Right ventricle myocardium superior (tissue), 1 donor: ENCODE measurements around the gene DNM1. TPM values are rescaled to one million over a fixed set of nuclear protein-coding genes. Genes with fewer than 3 reads are reported as not detected.
"Not testable (repeated sequence)": the region's sequence is repeated elsewhere in the genome, so short reads cannot be mapped to it uniquely, and the experiment has no call there.

Source experiments
- ATAC-seq: fragments of 200-7000 bp; cut with Tn5 transposase; one replicate; pipeline ENCODE4 v1.9.1; 2020; ENCODE audit warnings: mild to moderate bottlenecking; ENCODE audit not compliant: poor library complexity
- DNase-seq: peaks from one replicate; pipeline ENCODE4 v3.0.0-alpha.2; 2020
- intact Hi-C: fragments of 100-400 bp; cut with DNase I; formaldehyde crosslinking; loops from one replicate; pipeline ENCODE4 v1.11.2; 2022
- total RNA-seq: library from RNA; stranded (reverse); fragmentation: NEBNext Ultra II Directional; extraction: Animal tissue kit (Norgen Biotek cat#: 25700); gene quantifications from one replicate; pipeline ENCODE4 v1.2.1, GENCODE V29; 2021
- donor health status: DM: no; HTN: yes; CAD: no; lungs with severe emphysema.

The DNM1 gene
- total RNA-seq, 1 donor from 2014 or later = 7.0 TPM

- DNase-seq = no peak
- intact Hi-C loops = no loop called here
- ATAC-seq = no peak
Measured at GRCh38 chr9:128257907-128258306, 54.7 kb downstream of the DNM1 start.

- no peak for DNase-seq
- ATAC-seq = no peak
- intact Hi-C loops = no loop called here
Measured at GRCh38 chr9:128258326-128258725, 55.1 kb downstream of the DNM1 start.

GRCh38 chr9:128259156-128259555 is 56.0 kb downstream of the DNM1 start:
- intact Hi-C loops = no loop called here
- DNase-seq (no peak), ATAC-seq (no peak)

- no peak for ATAC-seq
Measured at GRCh38 chr9:128260340-128260739, 57.2 kb downstream of the DNM1 start.

GRCh38 chr9:128262687-128263086 is 59.5 kb downstream of the DNM1 start:
- ATAC-seq (no peak), DNase-seq (no peak)
- intact Hi-C loops = no loop called here

More at GRCh38 chr9:128260340-128260739, 57.2 kb downstream of the DNM1 start:
- intact Hi-C loops = no loop called here
- DNase-seq = no peak

- DNase-seq = no peak
- intact Hi-C loops = no loop called here
- no peak for ATAC-seq
Measured at GRCh38 chr9:128265348-128265847, 62.2 kb downstream of the DNM1 start.

- DNase-seq (no peak), ATAC-seq (no peak)
- intact Hi-C loops = no loop called here
Measured at GRCh38 chr9:128266868-128267590, 63.9 kb downstream of the DNM1 start.

GRCh38 chr9:128271112-128271511 is 67.9 kb downstream of the DNM1 start:
- intact Hi-C loops = no loop called here
- DNase-seq (no peak), ATAC-seq (no peak)

- no peak for DNase-seq
- intact Hi-C loops = no loop called here
- no peak for ATAC-seq
Measured at GRCh38 chr9:128271512-128271911, 68.3 kb downstream of the DNM1 start.

GRCh38 chr9:128274245-128274644 is 71.1 kb downstream of the DNM1 start:
- intact Hi-C loops = no loop called here
- DNase-seq (no peak), ATAC-seq (no peak)

- DNase-seq = no peak
- intact Hi-C loops = no loop called here
Measured at GRCh38 chr9:128275198-128276007, 72.2 kb downstream of the DNM1 start, which contains the start of gene GOLGA2. GOLGA2 (minus strand) TSS chr9:128276007; CDS start chr9:128275976, 31 bp downstream.

GRCh38 chr9:128276008-128276573 is 72.9 kb downstream of the DNM1 start, which contains the start of gene SWI5:
SWI5 (plus strand) TSS chr9:128276276.
- peak; percentile 100 for DNase-seq
- peak; percentile 98 for ATAC-seq
- intact Hi-C loops = no loop called here

More at GRCh38 chr9:128275198-128276007, 72.2 kb downstream of the DNM1 start, which contains the start of gene GOLGA2:
- peak; percentile 73 for ATAC-seq

- no peak for DNase-seq
- intact Hi-C loops = no loop called here
- ATAC-seq = peak; percentile 11
Measured at GRCh38 chr9:128276574-128277270, 73.5 kb downstream of the DNM1 start.

GRCh38 chr9:128279088-128280073 is 76.2 kb downstream of the DNM1 start:
- intact Hi-C loops, DNase-seq, ATAC-seq: not testable (repeated sequence)

- DNase-seq = no peak
- intact Hi-C loops = no loop called here
- ATAC-seq = no peak
Measured at GRCh38 chr9:128280084-128280622, 77.0 kb downstream of the DNM1 start.

- ATAC-seq = no peak
- intact Hi-C loops = no loop called here
Measured at GRCh38 chr9:128282500-128282899, 79.3 kb downstream of the DNM1 start.

GRCh38 chr9:128285033-128285784 is 82.0 kb downstream of the DNM1 start:
- intact Hi-C loops = no loop called here
- DNase-seq (no peak), ATAC-seq (no peak)

More at GRCh38 chr9:128282500-128282899, 79.3 kb downstream of the DNM1 start:
- no peak for DNase-seq
